K562 (cell line): Measurements from ENCODE around the gene SLA2. TPM values are rescaled to one million over a fixed set of nuclear protein-coding genes. Genes with fewer than 3 reads are reported as not detected.
A peak's percentile ranks its signal among the peaks of the same experiment; 100 is the strongest.

ENCODE experiments used
- CHD1 ChIP-seq: fragments of 200-600 bp; sonication (generic); IDR thresholded peaks from one replicate; pipeline ENCODE4 v1.6.1; 2012; ENCODE audit warnings: mild to moderate bottlenecking, moderate library complexity, low read length, inconsistent platforms
- CREB1 ChIP-seq, 2 experiments: sonication (generic) in 1 of 2; formaldehyde crosslinking in 1 of 2; IDR thresholded peaks; 2 replicates each; pipeline versions ENCODE4 v1.6.1 to v1.8.0; 2012 to 2022; ENCODE audit warnings: inconsistent platforms in 1 of 2, mild to moderate bottlenecking in 1 of 2, missing genetic modification reagents in 1 of 2, moderate library complexity in 1 of 2
- HDAC8 ChIP-seq: fragments of 450-650 bp; IDR thresholded peaks from 2 replicates; pipeline ENCODE4 v1.6.1; 2016; ENCODE audit warnings: mild to moderate bottlenecking, missing genetic modification characterization, moderate library complexity, missing compliant biosample characterization
- SIN3A ChIP-seq, 2 experiments: fragments of 150-350 bp in 1 of 2; IDR thresholded peaks; 2 replicates each; pipeline ENCODE4 v1.6.1; 2011 to 2016; ENCODE audit warnings: borderline replicate concordance in 2 of 2, low read depth in 2 of 2, low read length in 2 of 2, mild to moderate bottlenecking in 2 of 2, moderate library complexity in 2 of 2; ENCODE audit not compliant: control insufficient read depth in 1 of 2
- SMARCA5 ChIP-seq: fragments of 450-650 bp; IDR thresholded peaks from 2 replicates; pipeline ENCODE4 v1.6.1; 2016
- polyA plus RNA-seq, 8 experiments: library from polyadenylated mRNA; depleted of rRNA in 4 of 8; stranded (reverse) in 5 of 8; unstranded in 3 of 8; fragments of >200 nt; fragmentation: Nextera tagmentation in 2 of 8; fragmentation: Illumina TruSeq in 1 of 8; extraction: Ambion mirVana in 2 of 8; extraction: Trizol in 1 of 8; gene quantifications; 2 replicates each; pipeline versions ENCODE4 v1.2.1 to v1.2.3, GENCODE V29; 2011 to 2014; ENCODE audit warnings: inconsistent platforms in 1 of 8, missing spikeins in 1 of 8
- total RNA-seq, 7 experiments: library from RNA; depleted of rRNA in 6 of 7; stranded (reverse); fragments of >200 nt in 6 of 7; fragmentation: Illumina TruSeq in 2 of 7; extraction: Trizol in 2 of 7; gene quantifications; 2 replicates each; pipeline versions ENCODE4 v1.2.1 to v1.2.3, GENCODE V29; 2011 to 2021; ENCODE audit warnings: low replicate concordance in 1 of 7
- TF ChIP-seq, protein P1 (sequence below): fragments of 200-800 bp; sonication (Bioruptor generic); IDR thresholded peaks from 2 replicates; pipeline ENCODE4 v1.6.1; 2016; ENCODE audit warnings: missing genetic modification characterization, missing compliant biosample characterization
- TF ChIP-seq, protein P2 (sequence below): fragments of 250-450 bp; sonication (Bioruptor Pico); IDR thresholded peaks from 2 replicates; pipeline ENCODE4 v1.8.0; 2022; ENCODE audit warnings: inconsistent platforms
- TF ChIP-seq, protein P3 (sequence below): sonication (generic); formaldehyde crosslinking; IDR thresholded peaks from 2 replicates; pipeline ENCODE4 v1.8.0; 2022; ENCODE audit warnings: missing genetic modification reagents, mild to moderate bottlenecking, borderline replicate concordance

Gene SLA2
- total and polyA plus RNA-seq, 9 of the 15 experiments (the other 6 are each of a cell fraction or from before 2014, with no cell fraction given) = 0.07 TPM; not detected in 7

DNA sequence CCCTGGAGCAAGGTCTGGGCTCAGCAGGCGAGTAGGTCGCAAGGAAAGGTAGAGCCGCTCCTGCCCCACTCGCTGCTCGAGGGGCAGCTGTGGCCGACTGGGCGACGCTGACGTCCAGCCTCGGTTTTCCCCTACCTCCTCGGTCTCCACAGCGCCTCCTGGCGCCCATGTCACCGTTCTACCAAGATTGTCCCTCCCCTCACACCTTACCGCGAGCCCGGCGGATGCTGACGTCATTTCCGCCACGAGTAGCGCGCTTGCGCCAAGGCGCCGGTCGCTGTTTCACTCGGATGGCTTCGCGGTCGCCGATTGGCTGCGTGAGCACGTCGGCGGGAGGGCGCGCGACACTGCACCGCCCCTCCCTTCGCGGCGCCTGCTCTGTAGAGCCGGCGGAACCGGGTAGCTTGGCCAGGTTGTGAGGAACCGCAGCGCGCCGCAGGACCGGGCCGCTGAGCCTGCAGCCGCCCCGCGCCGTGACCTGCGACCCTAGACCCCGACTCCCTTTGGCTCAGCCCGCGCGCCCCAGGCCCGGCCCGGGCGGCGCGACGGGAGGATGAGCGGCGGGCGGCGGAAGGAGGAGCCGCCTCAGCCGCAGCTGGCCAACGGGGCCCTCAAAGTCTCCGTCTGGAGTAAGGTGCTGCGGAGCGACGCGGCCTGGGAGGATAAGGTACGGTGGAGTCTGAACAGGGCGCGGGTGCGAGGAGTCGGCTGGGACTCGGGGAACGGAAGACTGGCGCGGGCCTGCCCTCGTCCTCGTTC is 40.4 kb downstream of the SLA2 start, which contains the start of gene RAB5IF (continued):
- TF ChIP-seq CREB1 (IDR thresholded peaks at IDR 0.05) = peak; percentile 92
- peak; percentile 98 for TF ChIP-seq CREB1 (CRISPR knock-in tag; IDR thresholded peaks at IDR 0.05)
- no peak for TF ChIP-seq SMARCA5
- TF ChIP-seq, protein P1, sequence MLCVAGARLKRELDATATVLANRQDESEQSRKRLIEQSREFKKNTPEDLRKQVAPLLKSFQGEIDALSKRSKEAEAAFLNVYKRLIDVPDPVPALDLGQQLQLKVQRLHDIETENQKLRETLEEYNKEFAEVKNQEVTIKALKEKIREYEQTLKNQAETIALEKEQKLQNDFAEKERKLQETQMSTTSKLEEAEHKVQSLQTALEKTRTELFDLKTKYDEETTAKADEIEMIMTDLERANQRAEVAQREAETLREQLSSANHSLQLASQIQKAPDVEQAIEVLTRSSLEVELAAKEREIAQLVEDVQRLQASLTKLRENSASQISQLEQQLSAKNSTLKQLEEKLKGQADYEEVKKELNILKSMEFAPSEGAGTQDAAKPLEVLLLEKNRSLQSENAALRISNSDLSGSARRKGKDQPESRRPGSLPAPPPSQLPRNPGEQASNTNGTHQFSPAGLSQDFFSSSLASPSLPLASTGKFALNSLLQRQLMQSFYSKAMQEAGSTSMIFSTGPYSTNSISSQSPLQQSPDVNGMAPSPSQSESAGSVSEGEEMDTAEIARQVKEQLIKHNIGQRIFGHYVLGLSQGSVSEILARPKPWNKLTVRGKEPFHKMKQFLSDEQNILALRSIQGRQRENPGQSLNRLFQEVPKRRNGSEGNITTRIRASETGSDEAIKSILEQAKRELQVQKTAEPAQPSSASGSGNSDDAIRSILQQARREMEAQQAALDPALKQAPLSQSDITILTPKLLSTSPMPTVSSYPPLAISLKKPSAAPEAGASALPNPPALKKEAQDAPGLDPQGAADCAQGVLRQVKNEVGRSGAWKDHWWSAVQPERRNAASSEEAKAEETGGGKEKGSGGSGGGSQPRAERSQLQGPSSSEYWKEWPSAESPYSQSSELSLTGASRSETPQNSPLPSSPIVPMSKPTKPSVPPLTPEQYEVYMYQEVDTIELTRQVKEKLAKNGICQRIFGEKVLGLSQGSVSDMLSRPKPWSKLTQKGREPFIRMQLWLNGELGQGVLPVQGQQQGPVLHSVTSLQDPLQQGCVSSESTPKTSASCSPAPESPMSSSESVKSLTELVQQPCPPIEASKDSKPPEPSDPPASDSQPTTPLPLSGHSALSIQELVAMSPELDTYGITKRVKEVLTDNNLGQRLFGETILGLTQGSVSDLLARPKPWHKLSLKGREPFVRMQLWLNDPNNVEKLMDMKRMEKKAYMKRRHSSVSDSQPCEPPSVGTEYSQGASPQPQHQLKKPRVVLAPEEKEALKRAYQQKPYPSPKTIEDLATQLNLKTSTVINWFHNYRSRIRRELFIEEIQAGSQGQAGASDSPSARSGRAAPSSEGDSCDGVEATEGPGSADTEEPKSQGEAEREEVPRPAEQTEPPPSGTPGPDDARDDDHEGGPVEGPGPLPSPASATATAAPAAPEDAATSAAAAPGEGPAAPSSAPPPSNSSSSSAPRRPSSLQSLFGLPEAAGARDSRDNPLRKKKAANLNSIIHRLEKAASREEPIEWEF (CRISPR knock-in tag) = 0 out of 2 replicates have a peak, but pooled peaks have one; percentile 12
- peak; percentile 34 to 71; a peak in 1 of 4 replicates for TF ChIP-seq SIN3A (IDR thresholded peaks at IDR 0.05; ENCODE audit: borderline replicate concordance in 2 of 2, control insufficient read depth in 1 of 2, low read depth in 2 of 2, low read length in 2 of 2)
- TF ChIP-seq HDAC8 (tag) = 0 out of 2 replicates have a peak, but pooled peaks have one; percentile 24
- TF ChIP-seq, protein P2, sequence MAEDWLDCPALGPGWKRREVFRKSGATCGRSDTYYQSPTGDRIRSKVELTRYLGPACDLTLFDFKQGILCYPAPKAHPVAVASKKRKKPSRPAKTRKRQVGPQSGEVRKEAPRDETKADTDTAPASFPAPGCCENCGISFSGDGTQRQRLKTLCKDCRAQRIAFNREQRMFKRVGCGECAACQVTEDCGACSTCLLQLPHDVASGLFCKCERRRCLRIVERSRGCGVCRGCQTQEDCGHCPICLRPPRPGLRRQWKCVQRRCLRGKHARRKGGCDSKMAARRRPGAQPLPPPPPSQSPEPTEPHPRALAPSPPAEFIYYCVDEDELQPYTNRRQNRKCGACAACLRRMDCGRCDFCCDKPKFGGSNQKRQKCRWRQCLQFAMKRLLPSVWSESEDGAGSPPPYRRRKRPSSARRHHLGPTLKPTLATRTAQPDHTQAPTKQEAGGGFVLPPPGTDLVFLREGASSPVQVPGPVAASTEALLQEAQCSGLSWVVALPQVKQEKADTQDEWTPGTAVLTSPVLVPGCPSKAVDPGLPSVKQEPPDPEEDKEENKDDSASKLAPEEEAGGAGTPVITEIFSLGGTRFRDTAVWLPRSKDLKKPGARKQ = no peak
- no peak for TF ChIP-seq CHD1
- TF ChIP-seq, protein P3, sequence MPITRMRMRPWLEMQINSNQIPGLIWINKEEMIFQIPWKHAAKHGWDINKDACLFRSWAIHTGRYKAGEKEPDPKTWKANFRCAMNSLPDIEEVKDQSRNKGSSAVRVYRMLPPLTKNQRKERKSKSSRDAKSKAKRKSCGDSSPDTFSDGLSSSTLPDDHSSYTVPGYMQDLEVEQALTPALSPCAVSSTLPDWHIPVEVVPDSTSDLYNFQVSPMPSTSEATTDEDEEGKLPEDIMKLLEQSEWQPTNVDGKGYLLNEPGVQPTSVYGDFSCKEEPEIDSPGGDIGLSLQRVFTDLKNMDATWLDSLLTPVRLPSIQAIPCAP = no peak
